Neutrophil (primary cell): ENCODE data around the gene SMIM24.

Experiments used
- H3K27ac ChIP-seq: fragments of 200-600 bp; sonication (generic); 2 replicates; pipeline ENCODE4 v1.5.1; 2016; ENCODE audit warnings: mild to moderate bottlenecking, moderate library complexity
- H3K27me3 ChIP-seq: fragments of 200-600 bp; sonication (generic); 2 replicates; pipeline ENCODE4 v1.6.0; 2016; ENCODE audit warnings: mild to moderate bottlenecking
- H3K36me3 ChIP-seq: fragments of 200-600 bp; sonication (generic); 2 replicates; pipeline ENCODE4 v1.5.1; 2017
- H3K4me1 ChIP-seq, 2 experiments: fragments of 200-600 bp in 1 of 2; sonication (generic) in 1 of 2; 1 replicate in 1 of 2; 2 replicates in 1 of 2; pipeline versions ENCODE4 v1.5.1 to v1.6.1; 2013 to 2016; ENCODE audit warnings: low read depth in 1 of 2, low read length in 1 of 2, mild to moderate bottlenecking in 1 of 2, moderate library complexity in 1 of 2; ENCODE audit not compliant: control insufficient read depth in 1 of 2, insufficient read depth in 1 of 2
- H3K4me3 ChIP-seq, 2 experiments: fragments of 200-600 bp in 1 of 2; sonication (generic) in 1 of 2; 1 replicate in 1 of 2; 2 replicates in 1 of 2; pipeline ENCODE4 v1.5.1; 2013 to 2016; ENCODE audit warnings: low read depth in 1 of 2, low read length in 1 of 2, mild to moderate bottlenecking in 1 of 2, moderate library complexity in 1 of 2
- H3K9me3 ChIP-seq: fragments of 200-600 bp; sonication (generic); 2 replicates; pipeline ENCODE4 v1.5.1; 2016
- TF ChIP-seq, protein P1 (sequence below): fragments of 200-600 bp; sonication (generic); IDR thresholded peaks from 2 replicates; pipeline ENCODE4 v1.5.1; 2016; ENCODE audit warnings: antibody characterized with exemption

The SMIM24 gene

DNA sequence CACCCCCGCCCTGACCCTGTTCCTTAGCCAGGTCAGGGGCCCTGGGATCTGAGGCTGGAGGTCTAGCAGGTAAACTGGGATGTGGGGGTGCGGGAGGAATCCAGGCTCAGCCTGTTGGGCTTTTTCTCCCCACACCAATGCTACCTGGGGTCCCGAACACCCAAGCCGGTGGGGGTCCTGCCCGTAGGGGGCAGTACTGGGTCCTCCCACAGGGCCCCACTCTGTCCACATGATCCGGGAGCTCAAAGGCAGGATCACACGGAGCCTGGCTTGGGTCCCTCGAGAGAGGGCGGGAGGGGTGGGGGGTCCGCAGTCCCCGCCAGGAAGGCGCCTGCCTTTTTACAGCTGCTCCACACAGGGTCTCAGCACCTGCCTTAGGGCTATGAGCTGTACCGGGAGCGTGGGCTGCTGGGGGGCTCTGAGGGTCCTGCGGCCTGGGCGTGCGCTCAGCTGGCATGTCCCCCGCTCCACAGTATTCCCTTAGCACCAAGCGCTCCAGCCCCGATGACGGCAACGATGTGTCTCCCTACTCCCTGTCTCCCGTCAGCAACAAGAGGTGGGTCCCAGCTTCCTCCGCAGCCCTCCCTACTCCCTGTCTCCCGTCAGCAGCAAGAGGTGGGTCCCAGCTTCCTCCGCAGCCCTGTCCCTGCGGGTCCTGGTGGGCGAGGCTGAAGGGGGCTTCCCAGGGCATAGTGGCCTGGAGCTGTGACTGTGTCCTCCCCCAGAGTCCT, 46.3 kb upstream of the SMIM24 start:
- Histone ChIP-seq H3K36me3 (peaks cover 86% of the 10 kb centered on the region), H3K9me3 (no peaks in the 10 kb centered on the region), H3K4me1 (no peaks in the 10 kb centered on the region), H3K27ac (no peak overlapping the region), H3K27me3 (no peaks in the 10 kb centered on the region), H3K4me3 (no peak overlapping the region)
- TF ChIP-seq, protein P1, sequence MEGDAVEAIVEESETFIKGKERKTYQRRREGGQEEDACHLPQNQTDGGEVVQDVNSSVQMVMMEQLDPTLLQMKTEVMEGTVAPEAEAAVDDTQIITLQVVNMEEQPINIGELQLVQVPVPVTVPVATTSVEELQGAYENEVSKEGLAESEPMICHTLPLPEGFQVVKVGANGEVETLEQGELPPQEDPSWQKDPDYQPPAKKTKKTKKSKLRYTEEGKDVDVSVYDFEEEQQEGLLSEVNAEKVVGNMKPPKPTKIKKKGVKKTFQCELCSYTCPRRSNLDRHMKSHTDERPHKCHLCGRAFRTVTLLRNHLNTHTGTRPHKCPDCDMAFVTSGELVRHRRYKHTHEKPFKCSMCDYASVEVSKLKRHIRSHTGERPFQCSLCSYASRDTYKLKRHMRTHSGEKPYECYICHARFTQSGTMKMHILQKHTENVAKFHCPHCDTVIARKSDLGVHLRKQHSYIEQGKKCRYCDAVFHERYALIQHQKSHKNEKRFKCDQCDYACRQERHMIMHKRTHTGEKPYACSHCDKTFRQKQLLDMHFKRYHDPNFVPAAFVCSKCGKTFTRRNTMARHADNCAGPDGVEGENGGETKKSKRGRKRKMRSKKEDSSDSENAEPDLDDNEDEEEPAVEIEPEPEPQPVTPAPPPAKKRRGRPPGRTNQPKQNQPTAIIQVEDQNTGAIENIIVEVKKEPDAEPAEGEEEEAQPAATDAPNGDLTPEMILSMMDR: no peak

DNA sequence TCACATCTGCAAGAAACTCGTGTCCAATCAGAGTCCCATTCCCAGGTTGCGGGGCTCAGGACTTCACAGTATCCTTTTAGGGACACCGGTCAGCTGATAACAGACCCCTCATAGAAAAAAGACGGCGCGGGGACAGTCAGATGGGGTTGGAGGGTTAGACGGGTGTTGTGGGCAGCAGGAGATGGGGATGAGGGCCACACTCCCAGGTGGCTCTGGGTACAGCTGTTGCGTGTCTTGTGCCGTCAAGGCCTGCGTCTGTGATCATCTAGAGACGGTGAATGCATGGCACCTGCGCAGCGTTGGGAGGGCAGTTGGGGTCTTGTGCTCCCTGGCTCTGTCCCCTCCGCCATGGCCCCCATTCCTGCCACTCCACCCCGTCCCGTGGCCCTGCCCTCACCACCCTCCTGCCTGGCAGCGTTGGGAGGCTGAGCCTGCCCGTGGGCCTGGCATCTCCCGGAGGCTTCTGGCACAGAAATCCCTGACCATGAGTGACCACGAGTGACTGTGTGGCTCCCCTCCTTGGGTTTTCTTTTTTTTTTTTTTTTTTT, 44.7 kb upstream of the SMIM24 start:
- Histone ChIP-seq H3K4me3 (no peak overlapping the region), H3K36me3 (peaks cover 80% of the 10 kb centered on the region)

DNA sequence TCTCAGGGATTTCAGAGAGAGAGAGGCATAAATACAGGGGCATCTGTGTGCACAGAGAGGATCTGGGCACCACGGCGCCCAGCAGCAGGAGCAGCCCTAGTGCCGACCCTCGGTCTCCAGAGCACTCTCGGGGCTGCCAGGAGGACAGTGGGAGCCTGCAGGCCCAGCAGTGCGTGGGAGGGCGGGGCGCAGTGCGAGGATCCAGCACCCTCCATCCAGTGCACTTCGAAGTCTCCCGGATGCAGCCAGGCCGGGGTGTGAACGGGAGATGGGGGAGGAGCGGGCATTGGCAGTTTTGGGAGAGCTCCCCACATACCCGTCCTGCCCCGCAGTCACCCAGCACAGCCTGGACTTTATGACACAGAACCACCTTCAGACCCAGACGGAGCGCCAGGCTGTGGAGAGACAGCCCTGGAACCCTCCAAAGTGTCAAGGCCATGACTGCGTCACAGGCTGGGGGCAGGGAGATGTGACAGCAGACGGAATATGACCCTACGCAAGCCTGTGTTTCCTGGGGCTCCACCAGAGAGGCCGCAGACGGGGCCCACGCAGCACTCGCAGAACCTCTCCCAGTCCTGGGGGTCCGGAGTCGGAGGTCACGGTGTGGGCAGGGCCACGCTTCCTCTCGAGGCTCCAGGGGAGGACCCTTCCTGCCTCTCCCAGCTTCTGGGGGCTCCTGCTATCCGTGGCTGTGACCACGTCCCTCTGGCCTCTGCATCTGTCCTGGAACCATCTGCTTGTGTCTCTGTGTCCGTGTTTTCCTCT, 43.9 kb upstream of the SMIM24 start:
- H3K4me1 ChIP-seq: no peaks in the 10 kb centered on the region
- H3K9me3 ChIP-seq: no peaks in the 10 kb centered on the region
- H3K27me3 ChIP-seq: no peaks in the 10 kb centered on the region
- TF ChIP-seq, protein P1: no peak
- H3K36me3 ChIP-seq: peaks cover 84% of the 10 kb centered on the region
- no peak overlapping the region for H3K27ac ChIP-seq
- H3K4me3 ChIP-seq: no peak overlapping the region

More for the DNA sequence above, 44.7 kb upstream of the SMIM24 start:
- Histone ChIP-seq H3K27me3 (no peaks in the 10 kb centered on the region), H3K9me3 (no peaks in the 10 kb centered on the region), H3K27ac (no peak overlapping the region), H3K4me1 (no peaks in the 10 kb centered on the region)
- TF ChIP-seq, protein P1: no peak

DNA sequence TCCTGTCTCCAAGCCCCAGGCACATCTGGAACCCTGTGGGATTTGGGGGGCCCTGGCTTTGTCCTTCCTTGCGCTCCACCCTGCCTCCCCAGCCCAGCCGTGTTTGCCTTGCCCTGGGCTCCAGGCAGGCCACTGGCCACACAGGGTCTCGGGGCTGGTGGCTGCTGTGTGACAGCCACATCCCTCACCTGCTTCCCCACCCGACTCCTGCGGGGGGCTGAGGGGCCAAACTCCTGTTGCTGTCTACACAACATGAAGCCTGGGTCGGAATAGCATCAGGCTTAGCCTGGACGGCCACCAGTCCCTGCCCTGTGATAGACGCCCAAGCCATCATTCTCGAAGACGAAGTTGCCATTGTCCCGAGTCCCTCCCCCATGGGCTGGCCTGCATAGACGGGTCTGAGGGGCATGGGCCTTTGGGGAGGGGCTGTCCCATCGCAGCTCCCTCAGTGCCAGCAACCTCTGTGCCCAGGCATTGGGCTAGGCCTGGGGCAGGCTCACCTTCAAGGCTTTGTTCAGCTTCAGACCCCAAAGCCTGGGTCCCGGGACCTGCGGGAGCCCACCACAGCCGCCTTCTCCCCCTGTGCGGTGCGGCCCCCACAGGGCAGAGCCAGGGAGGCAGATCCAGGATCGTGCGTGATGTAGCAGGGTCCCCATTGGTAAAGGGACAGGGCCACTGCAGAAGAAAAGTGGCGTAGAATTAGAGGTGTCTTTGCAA, 43.2 kb upstream of the SMIM24 start:
- peaks cover 92% of the 10 kb centered on the region for H3K36me3 ChIP-seq
- H3K4me3 ChIP-seq: no peak overlapping the region

More for the DNA sequence above, 43.2 kb upstream of the SMIM24 start:
- Histone ChIP-seq H3K9me3 (no peaks in the 10 kb centered on the region), H3K27ac (no peak overlapping the region), H3K27me3 (no peaks in the 10 kb centered on the region), H3K4me1 (no peaks in the 10 kb centered on the region)
- TF ChIP-seq, protein P1: no peak
